ENCODE measurements around the gene MROH8. TPM values are rescaled to one million over a fixed set of nuclear protein-coding genes. Genes with fewer than 3 reads are reported as not detected.
A peak's percentile ranks its signal among the peaks of the same experiment; 100 is the strongest.
"Not testable (repeated sequence)": the region's sequence is repeated elsewhere in the genome, so short reads cannot be mapped to it uniquely, and the experiment has no call there.

The MROH8 gene
- total RNA-seq, 1 donor from 2014 or later = 1.3 TPM

- DNase-seq (ENCODE audit: low spot score) = peak; percentile 42
- peaks cover 44% of the 10 kb centered on the region for H3K4me1 Mint-ChIP-seq (ENCODE audit: low read depth)
- no peaks in the 10 kb centered on the region for H3K9me3 Mint-ChIP-seq
- H3K27me3 Mint-ChIP-seq (ENCODE audit: insufficient read depth) = no peaks in the 10 kb centered on the region
- intact Hi-C loops (cut with micrococcal nuclease) = loop anchor here (1.0 to 10.0 kb wide), 7 partner anchors 24 to 1140 kb away; partner anchors contain the start of genes BLCAP, SAMHD1 and SCAND1
- H3K36me3 Mint-ChIP-seq (ENCODE audit: low read depth) = peaks cover 12% of the 10 kb centered on the region
- peak overlapping the region; percentile 91 for H3K27ac Mint-ChIP-seq
- H3K4me3 Mint-ChIP-seq = peak overlapping the region; percentile 99
These were observed 84.2 kb downstream of the MROH8 start for GRCh38 chr20:37095108-37095598.

- intact Hi-C loops (cut with micrococcal nuclease) = loop anchor here (10.0 kb wide), 2 partner anchors 626 to 1136 kb away; partner anchors contain the start of gene SCAND1
- no peak overlapping the region for H3K27ac Mint-ChIP-seq
- H3K9me3 Mint-ChIP-seq = no peaks in the 10 kb centered on the region
- DNase-seq (ENCODE audit: low spot score) = no peak
- peaks cover 28% of the 10 kb centered on the region for H3K36me3 Mint-ChIP-seq (ENCODE audit: low read depth)
- no peak overlapping the region for H3K4me3 Mint-ChIP-seq
- H3K27me3 Mint-ChIP-seq (ENCODE audit: insufficient read depth) = no peaks in the 10 kb centered on the region
- H3K4me1 Mint-ChIP-seq (ENCODE audit: low read depth) = peaks cover 35% of the 10 kb centered on the region
These were observed 88.9 kb downstream of the MROH8 start for GRCh38 chr20:37090407-37090806.

- no peak overlapping the region for H3K27ac Mint-ChIP-seq
- H3K4me1 Mint-ChIP-seq (ENCODE audit: low read depth) = peaks cover 21% of the 10 kb centered on the region
These were observed 97.5 kb downstream of the MROH8 start for GRCh38 chr20:37081717-37082289.

GRCh38 chr20:37077009-37077408 is 102.3 kb downstream of the MROH8 start:
- DNase-seq (ENCODE audit: low spot score) = no peak
- Mint-ChIP-seq H3K4me1 (ENCODE audit: low read depth) (peaks cover 45% of the 10 kb centered on the region), H3K36me3 (ENCODE audit: low read depth) (peaks cover 37% of the 10 kb centered on the region), H3K4me3 (no peak overlapping the region), H3K9me3 (peaks cover 6% of the 10 kb centered on the region), H3K27ac (no peak overlapping the region), H3K27me3 (ENCODE audit: insufficient read depth) (no peaks in the 10 kb centered on the region)
- intact Hi-C loops (cut with micrococcal nuclease) = no loop called here

More at GRCh38 chr20:37081717-37082289, 97.5 kb downstream of the MROH8 start:
- H3K27me3 Mint-ChIP-seq (ENCODE audit: insufficient read depth) = no peaks in the 10 kb centered on the region
- no peak overlapping the region for H3K4me3 Mint-ChIP-seq
- DNase-seq (ENCODE audit: low spot score) = no peak
- H3K36me3 Mint-ChIP-seq (ENCODE audit: low read depth) = peaks cover 30% of the 10 kb centered on the region
- no peaks in the 10 kb centered on the region for H3K9me3 Mint-ChIP-seq
- intact Hi-C loops (cut with micrococcal nuclease) = loop anchor here (1.0 kb wide), 1 partner anchor 74 kb away; no protein-coding TSS in a partner anchor

- Mint-ChIP-seq H3K27ac (no peak overlapping the region), H3K9me3 (peaks cover 6% of the 10 kb centered on the region), H3K4me1 (ENCODE audit: low read depth) (peaks cover 49% of the 10 kb centered on the region), H3K27me3 (ENCODE audit: insufficient read depth) (no peaks in the 10 kb centered on the region), H3K4me3 (no peak overlapping the region), H3K36me3 (ENCODE audit: low read depth) (peaks cover 43% of the 10 kb centered on the region)
- no peak for DNase-seq (ENCODE audit: low spot score)
- intact Hi-C loops (cut with micrococcal nuclease) = no loop called here
These were observed 103.2 kb downstream of the MROH8 start for GRCh38 chr20:37075932-37076685.

- Mint-ChIP-seq H3K9me3 (peaks cover 6% of the 10 kb centered on the region), H3K36me3 (ENCODE audit: low read depth) (peaks cover 31% of the 10 kb centered on the region), H3K27me3 (ENCODE audit: insufficient read depth) (no peaks in the 10 kb centered on the region), H3K4me3 (peak overlapping the region; percentile 58), H3K27ac (peak overlapping the region; percentile 81), H3K4me1 (ENCODE audit: low read depth) (peaks cover 39% of the 10 kb centered on the region)
- DNase-seq (ENCODE audit: low spot score) = no peak
- intact Hi-C loops (cut with micrococcal nuclease) = no loop called here
These were observed 106.8 kb downstream of the MROH8 start for GRCh38 chr20:37072293-37073196.

GRCh38 chr20:37071481-37071911 is 107.9 kb downstream of the MROH8 start:
- intact Hi-C loops (cut with micrococcal nuclease) = loop anchor here (1.0 to 2.0 kb wide), 2 partner anchors 24 to 29 kb away; partner anchors contain the start of gene RBL1

GRCh38 chr20:37069563-37069962 is 109.8 kb downstream of the MROH8 start:
- H3K9me3 Mint-ChIP-seq; H3K27me3 Mint-ChIP-seq (ENCODE audit: insufficient read depth); H3K4me3 Mint-ChIP-seq; DNase-seq (ENCODE audit: low spot score); intact Hi-C loops (cut with micrococcal nuclease); H3K27ac Mint-ChIP-seq: not testable (repeated sequence)
- peaks cover 32% of the 10 kb centered on the region for H3K36me3 Mint-ChIP-seq (ENCODE audit: low read depth)
- peaks cover 34% of the 10 kb centered on the region for H3K4me1 Mint-ChIP-seq (ENCODE audit: low read depth)

More at GRCh38 chr20:37071481-37071911, 107.9 kb downstream of the MROH8 start:
- Mint-ChIP-seq H3K27ac (peak overlapping the region; percentile 81), H3K9me3 (peaks cover 6% of the 10 kb centered on the region), H3K4me1 (ENCODE audit: low read depth) (peaks cover 40% of the 10 kb centered on the region), H3K36me3 (ENCODE audit: low read depth) (peaks cover 29% of the 10 kb centered on the region), H3K4me3 (peak overlapping the region; percentile 58), H3K27me3 (ENCODE audit: insufficient read depth) (no peaks in the 10 kb centered on the region)
- DNase-seq (ENCODE audit: low spot score) = peak; percentile 18

- H3K9me3 Mint-ChIP-seq = no peaks in the 10 kb centered on the region
- peaks cover 26% of the 10 kb centered on the region for H3K36me3 Mint-ChIP-seq (ENCODE audit: low read depth)
- H3K27me3 Mint-ChIP-seq (ENCODE audit: insufficient read depth) = no peaks in the 10 kb centered on the region
- H3K4me1 Mint-ChIP-seq (ENCODE audit: low read depth) = peaks cover 10% of the 10 kb centered on the region
- H3K27ac Mint-ChIP-seq = peak overlapping the region; percentile 27
- no peak overlapping the region for H3K4me3 Mint-ChIP-seq
- no peak for DNase-seq (ENCODE audit: low spot score)
- intact Hi-C loops (cut with micrococcal nuclease) = no loop called here
These were observed 113.2 kb downstream of the MROH8 start for GRCh38 chr20:37066168-37066567.

GRCh38 chr20:37055276-37055675 is 124.1 kb downstream of the MROH8 start:
- Mint-ChIP-seq H3K4me3 (no peak overlapping the region), H3K27me3 (ENCODE audit: insufficient read depth) (no peaks in the 10 kb centered on the region), H3K27ac (no peak overlapping the region), H3K36me3 (ENCODE audit: low read depth) (peaks cover 59% of the 10 kb centered on the region), H3K4me1 (ENCODE audit: low read depth) (peaks cover 12% of the 10 kb centered on the region), H3K9me3 (no peaks in the 10 kb centered on the region)
- intact Hi-C loops (cut with micrococcal nuclease) = no loop called here
- no peak for DNase-seq (ENCODE audit: low spot score)

GRCh38 chr20:37053230-37053950 is 126.0 kb downstream of the MROH8 start:
- no peak for DNase-seq (ENCODE audit: low spot score)
- no peak overlapping the region for H3K4me3 Mint-ChIP-seq
- intact Hi-C loops (cut with micrococcal nuclease) = no loop called here
- H3K4me1 Mint-ChIP-seq (ENCODE audit: low read depth) = peaks cover 13% of the 10 kb centered on the region
- H3K27ac Mint-ChIP-seq = peak overlapping the region; percentile 44
- H3K36me3 Mint-ChIP-seq (ENCODE audit: low read depth) = peaks cover 58% of the 10 kb centered on the region
- no peaks in the 10 kb centered on the region for H3K9me3 Mint-ChIP-seq
- H3K27me3 Mint-ChIP-seq (ENCODE audit: insufficient read depth) = no peaks in the 10 kb centered on the region
